ENCODE data around the gene FUZ.

GRCh38 chr19:49800771-49801170 is 12.3 kb downstream of the FUZ start:
- TF ChIP-seq, protein P1, sequence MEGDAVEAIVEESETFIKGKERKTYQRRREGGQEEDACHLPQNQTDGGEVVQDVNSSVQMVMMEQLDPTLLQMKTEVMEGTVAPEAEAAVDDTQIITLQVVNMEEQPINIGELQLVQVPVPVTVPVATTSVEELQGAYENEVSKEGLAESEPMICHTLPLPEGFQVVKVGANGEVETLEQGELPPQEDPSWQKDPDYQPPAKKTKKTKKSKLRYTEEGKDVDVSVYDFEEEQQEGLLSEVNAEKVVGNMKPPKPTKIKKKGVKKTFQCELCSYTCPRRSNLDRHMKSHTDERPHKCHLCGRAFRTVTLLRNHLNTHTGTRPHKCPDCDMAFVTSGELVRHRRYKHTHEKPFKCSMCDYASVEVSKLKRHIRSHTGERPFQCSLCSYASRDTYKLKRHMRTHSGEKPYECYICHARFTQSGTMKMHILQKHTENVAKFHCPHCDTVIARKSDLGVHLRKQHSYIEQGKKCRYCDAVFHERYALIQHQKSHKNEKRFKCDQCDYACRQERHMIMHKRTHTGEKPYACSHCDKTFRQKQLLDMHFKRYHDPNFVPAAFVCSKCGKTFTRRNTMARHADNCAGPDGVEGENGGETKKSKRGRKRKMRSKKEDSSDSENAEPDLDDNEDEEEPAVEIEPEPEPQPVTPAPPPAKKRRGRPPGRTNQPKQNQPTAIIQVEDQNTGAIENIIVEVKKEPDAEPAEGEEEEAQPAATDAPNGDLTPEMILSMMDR (IDR thresholded peaks at IDR 0.05), result no peak
- TF ChIP-seq POLR2A (IDR thresholded peaks at IDR 0.05) (no peak), EP300 (IDR thresholded peaks at IDR 0.05) (no peak)

Measured in upper lobe of left lung (tissue), 4 donors.